PC-3 (cell line): ENCODE results near the gene OR56A1. TPM values are rescaled to one million over a fixed set of nuclear protein-coding genes. Genes with fewer than 3 reads are reported as not detected.

Source experiments
- ATAC-seq: fragments of 200-7000 bp; cut with Tn5 transposase; 2 replicates; pipeline ENCODE4 v1.9.1; 2020; ENCODE audit warnings: mild to moderate bottlenecking, moderate library complexity
- BruUV-seq: library from RNA; stranded (reverse); fragments of 400-500 nt; replicated peaks from 2 replicates; lab custom pipeline; 2021; lab: Mats Ljungman, UMichigan
- CTCF ChIA-PET: fragments of 300-600 bp; sonication (Branson Sonifier 250); formaldehyde crosslinking; loops from one replicate; lab custom pipeline; 2022; ENCODE audit warnings: antibody characterized with exemption; lab: Charles Lee
- POLR2A ChIA-PET: fragments of 300-600 bp; sonication (Branson Sonifier 250); formaldehyde crosslinking; loops from one replicate; lab custom pipeline; 2022; ENCODE audit warnings: antibody characterized with exemption; ENCODE audit not compliant: unreplicated experiment; lab: Charles Lee
- DNase-seq: peaks from one replicate; pipeline ENCODE4 v3.0.0-alpha.2; 2015
- H2AFZ ChIP-seq: fragments of 300-600 bp; sonication (generic); 2 replicates; pipeline ENCODE4 v1.6.0; 2016; ENCODE audit warnings: antibody characterized with exemption, low read length
- H3F3A ChIP-seq: fragments of 300-600 bp; sonication (generic); one replicate; pipeline ENCODE4 v1.6.0; 2017; ENCODE audit warnings: antibody characterized with exemption, low read length, control low read depth, mild to moderate bottlenecking; ENCODE audit not compliant: unreplicated experiment
- H3K27ac ChIP-seq: fragments of 300-600 bp; sonication (generic); 2 replicates; pipeline ENCODE4 v1.5.1; 2016; ENCODE audit warnings: mild to moderate bottlenecking, low read length
- H3K27me3 ChIP-seq: fragments of 300-600 bp; sonication (generic); 2 replicates; pipeline ENCODE4 v1.6.1; 2016; ENCODE audit warnings: low read length, mixed read lengths
- H3K36me3 ChIP-seq: fragments of 300-600 bp; sonication (generic); 2 replicates; pipeline ENCODE4 v1.6.1; 2016; ENCODE audit warnings: low read depth, mixed run types, low read length, mixed read lengths
- H3K4me1 ChIP-seq: fragments of 300-600 bp; sonication (generic); 2 replicates; pipeline ENCODE4 v1.5.1; 2016; ENCODE audit warnings: low read length; ENCODE audit not compliant: insufficient read depth
- H3K4me2 ChIP-seq: fragments of 300-600 bp; sonication (generic); 2 replicates; pipeline ENCODE4 v1.6.0; 2016; ENCODE audit warnings: low read length
- H3K4me3 ChIP-seq: fragments of 300-600 bp; sonication (generic); 2 replicates; pipeline ENCODE4 v1.5.1; 2016; ENCODE audit warnings: mild to moderate bottlenecking, low read length, mixed read lengths
- H3K79me2 ChIP-seq: fragments of 300-600 bp; sonication (generic); 2 replicates; pipeline ENCODE4 v1.6.1; 2017; ENCODE audit warnings: low read length, mixed read lengths
- H3K9ac ChIP-seq: fragments of 300-600 bp; sonication (generic); 2 replicates; pipeline ENCODE4 v1.6.0; 2016; ENCODE audit warnings: mild to moderate bottlenecking, low read length
- H3K9me2 ChIP-seq: fragments of 300-600 bp; sonication (generic); replicated peaks from 2 replicates; pipeline ENCODE4 v1.6.1; 2016; ENCODE audit warnings: mixed run types, low read length, mixed read lengths
- H3K9me3 ChIP-seq: fragments of 300-600 bp; sonication (generic); 2 replicates; pipeline ENCODE4 v1.6.1; 2016; ENCODE audit warnings: low read length, mixed read lengths
- H4K20me1 ChIP-seq: fragments of 300-600 bp; sonication (generic); 2 replicates; pipeline ENCODE4 v1.6.1; 2016; ENCODE audit warnings: low read length, mixed read lengths
- CTCF ChIP-seq: fragments of 300-600 bp; sonication (generic); conservative IDR thresholded peaks from 2 replicates; pipeline ENCODE4 v1.5.1; 2017; ENCODE audit warnings: antibody characterized with exemption, low read depth, mild to moderate bottlenecking, low read length
- EZH2 ChIP-seq: fragments of 300-600 bp; sonication (generic); IDR thresholded peaks from one replicate; pipeline ENCODE4 v1.6.1; 2017; ENCODE audit warnings: antibody characterized with exemption, mild to moderate bottlenecking, low read length; ENCODE audit not compliant: unreplicated experiment
- EZH2phosphoT487 ChIP-seq: fragments of 300-600 bp; sonication (generic); IDR thresholded peaks from 2 replicates; pipeline ENCODE4 v1.6.1; 2018; ENCODE audit warnings: mild to moderate bottlenecking, antibody characterized with exemption, low read length, borderline replicate concordance
- intact Hi-C: fragments of 100-400 bp; cut with micrococcal nuclease; formaldehyde crosslinking; loops from 2 replicates; pipeline ENCODE4 v1.9.0; 2023
- total RNA-seq: library from RNA; depleted of rRNA; stranded (reverse); fragments of >200 nt; gene quantifications from 2 replicates; pipeline ENCODE4 v1.2.3, GENCODE V29; 2014

Gene OR56A1
- total RNA-seq, 1 experiment from 2014 or later: not detected

- Histone ChIP-seq H4K20me1 (no peaks in the 10 kb centered on the region), H3K9me3 (no peaks in the 10 kb centered on the region), H3K27ac (no peak overlapping the region), H3F3A (no peaks in the 10 kb centered on the region), H3K27me3 (0 out of 2 replicates have a peak, but pooled peaks cover 3% of the 10 kb centered on the region), H3K4me2 (no peak overlapping the region), H3K9me2 (no peaks in the 10 kb centered on the region), H3K4me1 (no peaks in the 10 kb centered on the region), H3K36me3 (no peaks in the 10 kb centered on the region), H3K4me3 (no peak overlapping the region), H3K79me2 (no peaks in the 10 kb centered on the region), H2AFZ (no peak overlapping the region), H3K9ac (no peak overlapping the region)
- ChIA-PET POLR2A (no interaction called here), CTCF (no interaction called here)
- ATAC-seq (no peak), DNase-seq (no peak)
- no TSS peak for BruUV-seq
- no peak for TF ChIP-seq EZH2phosphoT487
- no peak for TF ChIP-seq EZH2
- TF ChIP-seq CTCF: no peak
- intact Hi-C loops: no loop called here
Observed at GRCh38 chr11:5989203-5989602, 41.4 kb downstream of the OR56A1 start.

- POLR2A ChIA-PET: no interaction called here
- Histone ChIP-seq H3K9ac (no peak within 1 kb of the TSS), H3K36me3 (no peaks in the 10 kb centered on the region), H3F3A (no peaks in the 10 kb centered on the region), H3K27me3 (0 out of 2 replicates have a peak, but pooled peaks cover 3% of the 10 kb centered on the region), H2AFZ (no peak within 1 kb of the TSS), H3K9me3 (no peaks in the 10 kb centered on the region), H3K4me2 (no peak within 1 kb of the TSS), H3K4me3 (no peak within 1 kb of the TSS), H3K9me2 (no peaks in the 10 kb centered on the region), H3K79me2 (no peaks in the 10 kb centered on the region), H4K20me1 (no peaks in the 10 kb centered on the region), H3K4me1 (no peaks in the 10 kb centered on the region), H3K27ac (no peak within 1 kb of the TSS)
- intact Hi-C loops: no loop called here
- DNase-seq (no peak), ATAC-seq (no peak)
- no TSS peak for BruUV-seq
- CTCF ChIA-PET: no interaction called here
- no peak for TF ChIP-seq CTCF
- TF ChIP-seq EZH2: no peak
- no peak for TF ChIP-seq EZH2phosphoT487
Observed at GRCh38 chr11:5986885-5987284, 43.7 kb downstream of the OR56A1 start, which contains the start of gene OR52L1. OR52L1 (minus strand) TSS chr11:5986985; CDS start chr11:5986930, 55 bp downstream.

- CTCF ChIA-PET: no interaction called here
- H3K9me2 ChIP-seq: no peaks in the 10 kb centered on the region
Observed at GRCh38 chr11:5983443-5983842, 47.1 kb downstream of the OR56A1 start.

More at GRCh38 chr11:5983443-5983842, 47.1 kb downstream of the OR56A1 start:
- POLR2A ChIA-PET: no interaction called here
- H3K4me1 ChIP-seq: no peaks in the 10 kb centered on the region
- BruUV-seq: no TSS peak
- TF ChIP-seq EZH2 (no peak), EZH2phosphoT487 (no peak), CTCF (no peak; the same call in 1 of the 2 replicates)
- H3K27me3 ChIP-seq: 0 out of 2 replicates have a peak, but pooled peaks cover 3% of the 10 kb centered on the region
- H3F3A ChIP-seq: no peaks in the 10 kb centered on the region
- H3K36me3 ChIP-seq: no peaks in the 10 kb centered on the region
- DNase-seq: no peak
- H3K4me3 ChIP-seq: no peak overlapping the region
- H3K4me2 ChIP-seq: no peak overlapping the region
- no peak overlapping the region for H3K9ac ChIP-seq
- ATAC-seq: no peak
- no peak overlapping the region for H3K27ac ChIP-seq
- H4K20me1 ChIP-seq: no peaks in the 10 kb centered on the region
- intact Hi-C loops: no loop called here
- H3K79me2 ChIP-seq: no peaks in the 10 kb centered on the region
- no peak overlapping the region for H2AFZ ChIP-seq
- H3K9me3 ChIP-seq: 0 out of 2 replicates have a peak, but pooled peaks cover 4% of the 10 kb centered on the region
